H1 (cell line): ENCODE data around the gene HIVEP3. TPM values are rescaled to one million over a fixed set of nuclear protein-coding genes. Genes with fewer than 3 reads are reported as not detected.

ENCODE experiments used
- CTCF ChIA-PET: fragments of 300-600 bp; sonication (Branson Sonifier 250); formaldehyde crosslinking; loops from one replicate; lab custom pipeline; 2021; ENCODE audit not compliant: partially characterized antibody; lab: Charles Lee
- POLR2A ChIA-PET: fragments of 300-600 bp; sonication (Branson Sonifier 250); formaldehyde crosslinking; loops from one replicate; lab custom pipeline; 2021; ENCODE audit warnings: inconsistent platforms; ENCODE audit not compliant: partially characterized antibody; lab: Charles Lee
- DNase-seq, 2 experiments: peaks; one replicate each; pipeline versions ENCODE4 v3.0.0 to v3.0.0-alpha.2; 2010 to 2022; ENCODE audit warnings: low spot score in 2 of 2, low read depth in 1 of 2, mixed read lengths in 1 of 2
- FAIRE-seq: peaks from 2 replicates; lab custom pipeline; 2011; peaks lifted over from hg19 to GRCh38; lab: Jason Lieb, UNC
- H2AFZ ChIP-seq: 2 replicates; pipeline ENCODE4 v1.8.1; 2012; ENCODE audit warnings: low read length, inconsistent platforms
- H2AK5ac ChIP-seq: 2 replicates; pipeline ENCODE4 v1.6.1; 2013; ENCODE audit warnings: low read depth, low read length
- H2BK120ac ChIP-seq: replicated peaks from 2 replicates; pipeline ENCODE3; 2013; ENCODE audit warnings: low read depth, low read length, inconsistent platforms
- H2BK12ac ChIP-seq: 2 replicates; pipeline ENCODE4 v1.6.1; 2013; ENCODE audit warnings: low read depth, low read length
- H2BK15ac ChIP-seq: 2 replicates; pipeline ENCODE4 v1.6.1; 2013; ENCODE audit warnings: low read length
- H2BK20ac ChIP-seq: 2 replicates; pipeline ENCODE4 v1.6.1; 2013; ENCODE audit warnings: low read length
- H2BK5ac ChIP-seq: 2 replicates; pipeline ENCODE4 v1.6.1; 2013; ENCODE audit warnings: low read depth, low read length
- H3K14ac ChIP-seq: 2 replicates; pipeline ENCODE4 v1.6.1; 2013; ENCODE audit warnings: inconsistent platforms; ENCODE audit not compliant: insufficient read length
- H3K18ac ChIP-seq: 2 replicates; pipeline ENCODE4 v1.6.1; 2013; ENCODE audit warnings: low read length; ENCODE audit errors: extremely low read depth
- H3K23ac ChIP-seq: 2 replicates; pipeline ENCODE4 v1.6.1; 2013; ENCODE audit warnings: inconsistent platforms; ENCODE audit not compliant: insufficient read length
- H3K23me2 ChIP-seq: 2 replicates; pipeline ENCODE4 v1.6.1; 2013; ENCODE audit warnings: low read depth, low read length
- H3K27ac ChIP-seq: 2 replicates; pipeline ENCODE4 v1.6.1; 2011; ENCODE audit warnings: low read depth, low read length, inconsistent platforms
- H3K27me3 ChIP-seq, 4 experiments: replicated peaks in 1 of 4; 1 replicate in 1 of 4; 2 replicates in 3 of 4; pipeline versions ENCODE4 v1.6.1 to v1.8.1; 2011 to 2013; ENCODE audit warnings: low read length in 3 of 4, mild to moderate bottlenecking in 3 of 4, inconsistent platforms in 2 of 4, mixed read lengths in 2 of 4, moderate library complexity in 1 of 4; ENCODE audit not compliant: control insufficient read depth in 3 of 4, insufficient read depth in 3 of 4; ENCODE audit errors: extremely low read depth in 1 of 4
- H3K36me3 ChIP-seq, 4 experiments: 2 replicates each; pipeline versions ENCODE4 v1.6.1 to v1.8.1; 2011 to 2013; ENCODE audit warnings: mild to moderate bottlenecking in 4 of 4, low read length in 3 of 4, moderate library complexity in 2 of 4, control low read depth in 1 of 4, inconsistent platforms in 1 of 4; ENCODE audit not compliant: insufficient read depth in 4 of 4, control insufficient read depth in 2 of 4
- H3K4ac ChIP-seq: replicated peaks from 2 replicates; pipeline ENCODE3; 2013; ENCODE audit warnings: low read length, low read depth, mixed read lengths, inconsistent platforms; ENCODE audit not compliant: insufficient read length
- H3K4me1 ChIP-seq, 4 experiments: replicated peaks in 1 of 4; 1 replicate in 1 of 4; 2 replicates in 3 of 4; pipeline versions ENCODE4 v1.6.1 to v1.8.1; 2011 to 2013; ENCODE audit warnings: low read length in 3 of 4, inconsistent platforms in 2 of 4, mixed read lengths in 1 of 4; ENCODE audit not compliant: insufficient read depth in 4 of 4, control insufficient read depth in 3 of 4
- H3K4me2 ChIP-seq, 2 experiments: 2 replicates each; pipeline versions ENCODE4 v1.6.1 to v1.8.1; 2011 to 2013; ENCODE audit warnings: low read depth in 2 of 2, low read length in 2 of 2, control low read depth in 1 of 2, inconsistent platforms in 1 of 2, mild to moderate bottlenecking in 1 of 2; ENCODE audit not compliant: insufficient read depth in 1 of 2
- H3K4me3 ChIP-seq, 4 experiments: fragments of 200-600, 300-600 bp in 1 of 4; sonication (generic), shearing (Covaris generic), sonication (Bioruptor Twin) in 1 of 4; 2 replicates each; pipeline versions ENCODE4 v1.5.1 to v1.8.1; 2011 to 2016; ENCODE audit warnings: low read length in 4 of 4, low read depth in 3 of 4, control low read depth in 2 of 4, inconsistent platforms in 2 of 4, mild to moderate bottlenecking in 2 of 4, mixed read lengths in 1 of 4, moderate library complexity in 1 of 4; ENCODE audit not compliant: insufficient read depth in 2 of 4; ENCODE audit errors: extremely low read depth in 1 of 4
- H3K56ac ChIP-seq: replicated peaks from 2 replicates; pipeline ENCODE3; 2013; ENCODE audit warnings: low read depth, mild to moderate bottlenecking, mixed read lengths, low read length, inconsistent platforms; ENCODE audit not compliant: insufficient read length
- H3K79me1 ChIP-seq: 2 replicates; pipeline ENCODE4 v1.6.1; 2013; ENCODE audit warnings: low read depth, low read length, control low read depth
- H3K79me2 ChIP-seq, 2 experiments: 2 replicates each; pipeline versions ENCODE4 v1.6.1 to v1.8.1; 2012 to 2013; ENCODE audit warnings: low read length in 2 of 2, mild to moderate bottlenecking in 2 of 2, inconsistent platforms in 1 of 2; ENCODE audit not compliant: insufficient read depth in 2 of 2, control insufficient read depth in 1 of 2
- H3K9ac ChIP-seq, 4 experiments: replicated peaks in 1 of 4; 1 replicate in 1 of 4; 2 replicates in 3 of 4; pipeline versions ENCODE4 v1.6.1 to v1.8.1; 2011 to 2013; ENCODE audit warnings: low read depth in 3 of 4, low read length in 3 of 4, control low read depth in 2 of 4, mild to moderate bottlenecking in 2 of 4, moderate library complexity in 2 of 4, inconsistent platforms in 1 of 4; ENCODE audit errors: extremely low read depth in 1 of 4
- H3K9me3 ChIP-seq, 2 experiments: 2 replicates each; pipeline versions ENCODE4 v1.6.1 to v1.8.1; 2012 to 2013; ENCODE audit warnings: mild to moderate bottlenecking in 2 of 2, moderate library complexity in 2 of 2, control low read depth in 1 of 2, inconsistent platforms in 1 of 2, low read depth in 1 of 2, low read length in 1 of 2, mixed read lengths in 1 of 2; ENCODE audit not compliant: insufficient read depth in 2 of 2
- H4K20me1 ChIP-seq, 2 experiments: replicated peaks in 1 of 2; 2 replicates each; pipeline versions ENCODE3 to v1.8.1; 2011 to 2013; ENCODE audit warnings: inconsistent platforms in 2 of 2, low read length in 2 of 2, mild to moderate bottlenecking in 1 of 2; ENCODE audit not compliant: insufficient read depth in 2 of 2, control insufficient read depth in 1 of 2
- H4K5ac ChIP-seq: 2 replicates; pipeline ENCODE4 v1.6.1; 2013; ENCODE audit warnings: low read length, low read depth, mixed read lengths, inconsistent platforms; ENCODE audit not compliant: insufficient read length
- H4K8ac ChIP-seq: 2 replicates; pipeline ENCODE4 v1.8.0; 2013; ENCODE audit warnings: mild to moderate bottlenecking, moderate library complexity, low read length, inconsistent platforms; ENCODE audit not compliant: insufficient read depth; ENCODE audit errors: extremely low read depth
- H4K91ac ChIP-seq: replicated peaks from 2 replicates; pipeline ENCODE3; 2013; ENCODE audit warnings: low read length, mixed read lengths, inconsistent platforms; ENCODE audit not compliant: insufficient read length
- BCL11A ChIP-seq, 2 experiments: IDR thresholded peaks; one replicate each; pipeline ENCODE4 v1.6.1; 2011; ENCODE audit warnings: low read depth in 2 of 2, low read length in 2 of 2, mild to moderate bottlenecking in 2 of 2
- CEBPB ChIP-seq: IDR thresholded peaks from 2 replicates; pipeline ENCODE4 v1.6.1; 2012; ENCODE audit warnings: low read depth, low read length
- RFX5 ChIP-seq: IDR thresholded peaks from 2 replicates; pipeline ENCODE4 v1.6.1; 2011; ENCODE audit warnings: low read depth, low read length, improper control_type of control experiment, borderline replicate concordance
- TAF1 ChIP-seq: IDR thresholded peaks from 2 replicates; pipeline ENCODE4 v1.6.1; 2011; ENCODE audit warnings: mild to moderate bottlenecking, low read depth, low read length
- TEAD4 ChIP-seq: IDR thresholded peaks from 2 replicates; pipeline ENCODE4 v1.6.1; 2012; ENCODE audit warnings: low read depth, low read length, inconsistent platforms, mixed read lengths
- WGBS, 2 experiments: shearing (Covaris generic) in 1 of 2; methylation state at CpG; one replicate each; pipeline versions ENCODE4 v1.1.6 to v1.1.7; 2013 to 2015; ENCODE audit warnings: low lambda C conversion rate in 2 of 2, mixed read lengths in 2 of 2, inconsistent platforms in 1 of 2, low coverage in 1 of 2, missing lambda C conversion rate in 1 of 2; ENCODE audit not compliant: insufficient replicate concordance in 2 of 2, insufficient coverage in 1 of 2, insufficient read length in 1 of 2; ENCODE audit errors: extremely low coverage in 1 of 2, missing lambda C conversion rate in 1 of 2; 5-methylcytosine and 5-hydroxymethylcytosine counted together
- polyA plus RNA-seq, 7 experiments: library from polyadenylated mRNA; depleted of rRNA in 3 of 7; stranded (reverse) in 5 of 7; unstranded in 2 of 7; fragments of >200 nt in 5 of 7; fragments of 200-250 nt in 2 of 7; gene quantifications; 1 replicate in 5 of 7; 2 replicates in 1 of 7; 4 replicates in 1 of 7; pipeline versions ENCODE4 v1.2.1 to v1.2.3, GENCODE V29; 2011 to 2013; ENCODE audit warnings: missing spikeins in 2 of 7, mixed read lengths in 2 of 7
- total RNA-seq: library from RNA; stranded (reverse); fragmentation: NEBNext Ultra II Directional; extraction: Animal tissue kit (Norgen Biotek cat#: 25700); gene quantifications from 2 replicates; pipeline ENCODE4 v1.2.1, GENCODE V29; 2021

Gene HIVEP3
- total and polyA plus RNA-seq, 2 of the 8 experiments (the other 6 are each of a cell fraction or from before 2014, with no cell fraction given), result 0.24 to 0.69 TPM

DNA sequence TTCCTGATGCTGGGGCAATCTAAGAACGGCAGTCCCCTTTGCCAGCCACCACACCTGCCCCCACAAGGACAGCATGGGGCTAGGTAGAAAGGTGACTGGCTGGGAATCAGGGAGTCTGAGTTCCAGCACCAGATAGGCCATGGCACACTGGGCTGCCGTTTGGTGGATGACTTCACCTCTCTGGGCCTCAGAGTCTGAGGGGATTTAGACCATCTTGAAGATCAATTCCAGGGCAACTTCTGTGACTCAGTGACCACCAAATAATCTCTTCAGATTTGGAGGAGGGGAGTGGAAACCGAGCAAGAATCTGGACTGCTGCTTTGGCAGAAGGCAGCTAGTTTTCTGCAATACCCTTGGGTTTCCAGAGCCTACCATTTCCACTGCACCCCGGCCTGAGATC is 342.1 kb downstream of the HIVEP3 start:
- Histone ChIP-seq H2BK20ac (no peak overlapping the region), H2BK12ac (no peak overlapping the region), H3K4me2 (no peak overlapping the region), H3K27me3 (no peaks in the 10 kb centered on the region; a peak in 1 of 7 replicates), H2AFZ (no peak overlapping the region), H3K23me2 (no peaks in the 10 kb centered on the region), H4K20me1 (no peaks in the 10 kb centered on the region), H3K4ac (no peak overlapping the region), H3K9ac (no peak overlapping the region), H3K14ac (no peak overlapping the region), H2BK15ac (no peak overlapping the region), H4K8ac (no peak overlapping the region), H4K91ac (no peak overlapping the region), H3K4me3 (no peak overlapping the region), H2AK5ac (no peak overlapping the region), H3K56ac (no peak overlapping the region), H3K79me2 (no peaks in the 10 kb centered on the region), H2BK120ac (no peak overlapping the region), H3K36me3 (no peaks in the 10 kb centered on the region), H3K27ac (no peak overlapping the region), H3K18ac (no peak overlapping the region), H2BK5ac (no peak overlapping the region), H4K5ac (no peak overlapping the region), H3K23ac (no peak overlapping the region), H3K4me1 (no peaks in the 10 kb centered on the region; a peak in 2 of 7 replicates), H3K79me1 (no peaks in the 10 kb centered on the region), H3K9me3 (peaks cover 0 to 3% of the 10 kb centered on the region in 2 experiments; a peak in 1 of 4 replicates)
- POLR2A ChIA-PET, result no interaction called here
- TF ChIP-seq TEAD4 (no peak), RFX5 (no peak), BCL11A (IDR thresholded peaks at IDR 0.05; ENCODE audit: low read depth in 2 of 2, low read length in 2 of 2) (no peak), CEBPB (no peak), TAF1 (no peak)
- CTCF ChIA-PET, result interaction anchor here (1.0 to 4.4 kb wide), 11 partner anchors 8 to 596 kb away, joined by 3 to 33 read pairs (median 5); no protein-coding TSS in a partner anchor
- DNase-seq, result no peak
- WGBS, 2 experiments, result 79% methylated on average over 4 of the region's 4 CpGs; no CpG with 5 or more reads in 1 of the 2 experiments
- no peak for FAIRE-seq
